HCT116 (cell line): ENCODE results near the gene MAPK8IP1.

ENCODE experiments used
- CTCF ChIP-seq, 3 experiments: fragments of 200-600 bp in 1 of 3; sonication (generic) in 1 of 3; IDR thresholded peaks in 2 of 3; conservative IDR thresholded peaks in 1 of 3; 2 replicates each; pipeline ENCODE4 v1.5.1; 2012 to 2017; ENCODE audit warnings: low read depth in 2 of 3, low read length in 2 of 3, antibody characterized with exemption in 1 of 3, borderline replicate concordance in 1 of 3, control low read depth in 1 of 3, mild to moderate bottlenecking in 1 of 3, mixed read lengths in 1 of 3, mixed run types in 1 of 3, moderate library complexity in 1 of 3; ENCODE audit not compliant: insufficient read depth in 1 of 3
- POLR2A ChIP-seq: IDR thresholded peaks from 2 replicates; pipeline ENCODE4 v1.7.0; 2011; ENCODE audit warnings: borderline replicate concordance; ENCODE audit not compliant: insufficient read depth, insufficient read length; ENCODE audit errors: extremely low read depth
- TCF7L2 ChIP-seq: IDR thresholded peaks from 2 replicates; pipeline ENCODE4 v1.7.0; 2011; ENCODE audit warnings: borderline replicate concordance, inconsistent platforms; ENCODE audit not compliant: insufficient read depth, insufficient read length; ENCODE audit errors: extremely low read depth

DNA sequence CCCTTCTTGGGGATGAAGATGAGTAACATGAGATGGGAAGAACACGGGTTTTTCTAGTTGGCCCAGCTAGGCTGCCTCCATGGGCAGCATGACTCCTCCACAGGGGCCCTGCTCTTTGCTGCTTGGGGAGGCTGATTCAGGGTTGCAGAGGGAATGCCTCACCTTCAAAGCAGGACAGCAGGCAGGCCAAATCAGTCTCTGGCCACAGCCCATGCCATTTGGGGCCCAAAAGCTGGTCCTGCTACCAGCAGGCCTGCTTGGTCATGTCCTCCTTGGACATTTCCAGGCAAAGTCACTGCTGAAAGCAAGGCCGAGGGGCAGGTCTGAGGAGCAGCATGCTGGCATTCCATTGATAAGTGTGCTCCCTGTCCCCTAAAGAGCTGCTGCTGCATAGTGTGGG, 13.8 kb upstream of the MAPK8IP1 start:
- TF ChIP-seq CTCF (IDR thresholded peaks at IDR 0.05 in 2 of 3, conservative IDR thresholded peaks at IDR 0.05 in 1 of 3; ENCODE audit: borderline replicate concordance in 1 of 3, insufficient read depth in 1 of 3, low read depth in 2 of 3, low read length in 2 of 3) (no peak), TCF7L2 (no peak), POLR2A (no peak)
